ENCODE results near the gene PAFAH1B1. TPM values are rescaled to one million over a fixed set of nuclear protein-coding genes. Genes with fewer than 3 reads are reported as not detected.
A peak's percentile ranks its signal among the peaks of the same experiment; 100 is the strongest.

Gene PAFAH1B1
- total and polyA plus RNA-seq, 2 experiments from 2014 or later: 69.9 to 71.7 TPM

DNA sequence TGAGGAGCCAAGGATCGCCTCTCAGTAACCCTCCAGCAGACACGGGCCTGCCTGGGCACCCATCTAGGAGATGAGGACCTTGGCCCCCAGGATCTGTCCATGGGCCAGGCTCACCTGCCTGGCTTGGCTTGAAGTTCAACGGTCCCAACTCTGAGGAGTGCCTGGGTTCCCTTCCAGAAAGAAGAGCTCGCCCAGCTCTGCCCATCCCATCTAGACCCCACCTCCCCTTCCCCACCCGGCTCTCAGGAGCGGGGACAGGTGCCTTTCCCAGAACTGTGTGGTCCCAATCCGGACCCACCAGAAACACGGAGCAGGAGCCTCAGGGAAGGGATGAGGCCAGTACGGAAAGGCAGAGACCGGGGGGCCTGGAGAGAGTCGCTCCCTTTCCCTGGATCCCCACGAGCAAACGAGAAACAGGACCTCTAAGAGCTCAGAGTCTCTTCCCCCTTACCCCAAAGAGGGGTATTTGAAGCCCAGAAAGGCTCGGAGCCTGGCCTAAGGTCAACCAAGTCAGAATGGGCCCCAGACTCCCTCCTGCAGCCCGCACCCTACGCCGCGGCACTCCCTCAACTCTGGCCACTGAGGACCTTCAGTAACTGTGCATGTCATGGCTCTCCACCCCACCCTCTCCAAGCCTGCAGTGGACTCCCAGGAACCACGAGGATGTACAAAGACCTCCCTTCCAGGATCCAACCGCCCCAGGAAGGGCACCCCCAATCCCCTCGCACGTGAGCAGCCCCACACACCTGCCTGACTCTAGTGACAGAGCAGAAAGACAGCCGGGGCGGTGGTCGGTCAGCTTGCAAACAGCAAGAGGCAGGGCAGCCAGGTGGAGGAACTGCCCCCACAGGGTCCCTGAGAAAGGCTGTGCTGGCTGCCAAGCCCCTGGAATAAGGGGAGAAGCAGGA, 112.7 kb downstream of the PAFAH1B1 start:
- no peak for DNase-seq (ENCODE audit: low spot score)
- Mint-ChIP-seq H3K36me3 (ENCODE audit: low read depth) (peaks cover 19% of the 10 kb centered on the region), H3K9me3 (no peaks in the 10 kb centered on the region), H3K4me1 (peaks cover 42% of the 10 kb centered on the region), H3K4me3 (no peak overlapping the region), H3K27ac (no peak overlapping the region), H3K27me3 (ENCODE audit: insufficient read depth, low read depth, poor library complexity) (peaks cover 19% of the 10 kb centered on the region)
- Histone ChIP-seq H3K79me2 (replicated peaks; ENCODE audit: insufficient read depth) (peaks cover 58% of the 10 kb centered on the region), H3K9me2 (ENCODE audit: insufficient read depth) (no peaks in the 10 kb centered on the region), H3K4me3 (no peak overlapping the region), H3K36me3 (ENCODE audit: insufficient read depth) (no peaks in the 10 kb centered on the region), H3K4me2 (no peak overlapping the region), H3K27ac (ENCODE audit: low read depth) (0 out of 2 replicates have a peak overlapping the region, but pooled peaks have one; percentile 50), H2AFZ (no peak overlapping the region), H3K27me3 (ENCODE audit: insufficient read depth) (peaks cover 10% of the 10 kb centered on the region; the same call in 1 of the 2 replicates), H4K20me1 (replicated peaks; ENCODE audit: insufficient read depth) (peaks cover 10% of the 10 kb centered on the region), H3F3A (replicated peaks; ENCODE audit: low read depth) (peaks cover 9% of the 10 kb centered on the region; the same call in 1 of the 2 replicates), H3K4me1 (ENCODE audit: insufficient read depth) (peaks cover 26% of the 10 kb centered on the region)
- TF ChIP-seq EZH2 (IDR thresholded peaks at IDR 0.05; ENCODE audit: low read depth, unreplicated experiment) (no peak), STAT1 (IDR thresholded peaks at IDR 0.05; ENCODE audit: unreplicated experiment) (no peak), ZNF114 (CRISPR knock-in tag; IDR thresholded peaks at IDR 0.05) (no peak), NANOG (IDR thresholded peaks at IDR 0.05; ENCODE audit: borderline replicate concordance) (no peak), ZNF331 (CRISPR knock-in tag; IDR thresholded peaks at IDR 0.05; ENCODE audit: low read depth) (no peak), CREB1 (CRISPR knock-in tag; IDR thresholded peaks at IDR 0.05; ENCODE audit: low read depth) (no peak), JUNB (IDR thresholded peaks at IDR 0.05; ENCODE audit: unreplicated experiment) (no peak), POLR2AphosphoS5 (IDR thresholded peaks at IDR 0.05; ENCODE audit: low read depth) (no peak)
- TF ChIP-seq, protein P1, sequence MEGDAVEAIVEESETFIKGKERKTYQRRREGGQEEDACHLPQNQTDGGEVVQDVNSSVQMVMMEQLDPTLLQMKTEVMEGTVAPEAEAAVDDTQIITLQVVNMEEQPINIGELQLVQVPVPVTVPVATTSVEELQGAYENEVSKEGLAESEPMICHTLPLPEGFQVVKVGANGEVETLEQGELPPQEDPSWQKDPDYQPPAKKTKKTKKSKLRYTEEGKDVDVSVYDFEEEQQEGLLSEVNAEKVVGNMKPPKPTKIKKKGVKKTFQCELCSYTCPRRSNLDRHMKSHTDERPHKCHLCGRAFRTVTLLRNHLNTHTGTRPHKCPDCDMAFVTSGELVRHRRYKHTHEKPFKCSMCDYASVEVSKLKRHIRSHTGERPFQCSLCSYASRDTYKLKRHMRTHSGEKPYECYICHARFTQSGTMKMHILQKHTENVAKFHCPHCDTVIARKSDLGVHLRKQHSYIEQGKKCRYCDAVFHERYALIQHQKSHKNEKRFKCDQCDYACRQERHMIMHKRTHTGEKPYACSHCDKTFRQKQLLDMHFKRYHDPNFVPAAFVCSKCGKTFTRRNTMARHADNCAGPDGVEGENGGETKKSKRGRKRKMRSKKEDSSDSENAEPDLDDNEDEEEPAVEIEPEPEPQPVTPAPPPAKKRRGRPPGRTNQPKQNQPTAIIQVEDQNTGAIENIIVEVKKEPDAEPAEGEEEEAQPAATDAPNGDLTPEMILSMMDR (conservative IDR thresholded peaks at IDR 0.05; ENCODE audit: low read depth in 2 of 2): no peak
- TF ChIP-seq, protein P2, sequence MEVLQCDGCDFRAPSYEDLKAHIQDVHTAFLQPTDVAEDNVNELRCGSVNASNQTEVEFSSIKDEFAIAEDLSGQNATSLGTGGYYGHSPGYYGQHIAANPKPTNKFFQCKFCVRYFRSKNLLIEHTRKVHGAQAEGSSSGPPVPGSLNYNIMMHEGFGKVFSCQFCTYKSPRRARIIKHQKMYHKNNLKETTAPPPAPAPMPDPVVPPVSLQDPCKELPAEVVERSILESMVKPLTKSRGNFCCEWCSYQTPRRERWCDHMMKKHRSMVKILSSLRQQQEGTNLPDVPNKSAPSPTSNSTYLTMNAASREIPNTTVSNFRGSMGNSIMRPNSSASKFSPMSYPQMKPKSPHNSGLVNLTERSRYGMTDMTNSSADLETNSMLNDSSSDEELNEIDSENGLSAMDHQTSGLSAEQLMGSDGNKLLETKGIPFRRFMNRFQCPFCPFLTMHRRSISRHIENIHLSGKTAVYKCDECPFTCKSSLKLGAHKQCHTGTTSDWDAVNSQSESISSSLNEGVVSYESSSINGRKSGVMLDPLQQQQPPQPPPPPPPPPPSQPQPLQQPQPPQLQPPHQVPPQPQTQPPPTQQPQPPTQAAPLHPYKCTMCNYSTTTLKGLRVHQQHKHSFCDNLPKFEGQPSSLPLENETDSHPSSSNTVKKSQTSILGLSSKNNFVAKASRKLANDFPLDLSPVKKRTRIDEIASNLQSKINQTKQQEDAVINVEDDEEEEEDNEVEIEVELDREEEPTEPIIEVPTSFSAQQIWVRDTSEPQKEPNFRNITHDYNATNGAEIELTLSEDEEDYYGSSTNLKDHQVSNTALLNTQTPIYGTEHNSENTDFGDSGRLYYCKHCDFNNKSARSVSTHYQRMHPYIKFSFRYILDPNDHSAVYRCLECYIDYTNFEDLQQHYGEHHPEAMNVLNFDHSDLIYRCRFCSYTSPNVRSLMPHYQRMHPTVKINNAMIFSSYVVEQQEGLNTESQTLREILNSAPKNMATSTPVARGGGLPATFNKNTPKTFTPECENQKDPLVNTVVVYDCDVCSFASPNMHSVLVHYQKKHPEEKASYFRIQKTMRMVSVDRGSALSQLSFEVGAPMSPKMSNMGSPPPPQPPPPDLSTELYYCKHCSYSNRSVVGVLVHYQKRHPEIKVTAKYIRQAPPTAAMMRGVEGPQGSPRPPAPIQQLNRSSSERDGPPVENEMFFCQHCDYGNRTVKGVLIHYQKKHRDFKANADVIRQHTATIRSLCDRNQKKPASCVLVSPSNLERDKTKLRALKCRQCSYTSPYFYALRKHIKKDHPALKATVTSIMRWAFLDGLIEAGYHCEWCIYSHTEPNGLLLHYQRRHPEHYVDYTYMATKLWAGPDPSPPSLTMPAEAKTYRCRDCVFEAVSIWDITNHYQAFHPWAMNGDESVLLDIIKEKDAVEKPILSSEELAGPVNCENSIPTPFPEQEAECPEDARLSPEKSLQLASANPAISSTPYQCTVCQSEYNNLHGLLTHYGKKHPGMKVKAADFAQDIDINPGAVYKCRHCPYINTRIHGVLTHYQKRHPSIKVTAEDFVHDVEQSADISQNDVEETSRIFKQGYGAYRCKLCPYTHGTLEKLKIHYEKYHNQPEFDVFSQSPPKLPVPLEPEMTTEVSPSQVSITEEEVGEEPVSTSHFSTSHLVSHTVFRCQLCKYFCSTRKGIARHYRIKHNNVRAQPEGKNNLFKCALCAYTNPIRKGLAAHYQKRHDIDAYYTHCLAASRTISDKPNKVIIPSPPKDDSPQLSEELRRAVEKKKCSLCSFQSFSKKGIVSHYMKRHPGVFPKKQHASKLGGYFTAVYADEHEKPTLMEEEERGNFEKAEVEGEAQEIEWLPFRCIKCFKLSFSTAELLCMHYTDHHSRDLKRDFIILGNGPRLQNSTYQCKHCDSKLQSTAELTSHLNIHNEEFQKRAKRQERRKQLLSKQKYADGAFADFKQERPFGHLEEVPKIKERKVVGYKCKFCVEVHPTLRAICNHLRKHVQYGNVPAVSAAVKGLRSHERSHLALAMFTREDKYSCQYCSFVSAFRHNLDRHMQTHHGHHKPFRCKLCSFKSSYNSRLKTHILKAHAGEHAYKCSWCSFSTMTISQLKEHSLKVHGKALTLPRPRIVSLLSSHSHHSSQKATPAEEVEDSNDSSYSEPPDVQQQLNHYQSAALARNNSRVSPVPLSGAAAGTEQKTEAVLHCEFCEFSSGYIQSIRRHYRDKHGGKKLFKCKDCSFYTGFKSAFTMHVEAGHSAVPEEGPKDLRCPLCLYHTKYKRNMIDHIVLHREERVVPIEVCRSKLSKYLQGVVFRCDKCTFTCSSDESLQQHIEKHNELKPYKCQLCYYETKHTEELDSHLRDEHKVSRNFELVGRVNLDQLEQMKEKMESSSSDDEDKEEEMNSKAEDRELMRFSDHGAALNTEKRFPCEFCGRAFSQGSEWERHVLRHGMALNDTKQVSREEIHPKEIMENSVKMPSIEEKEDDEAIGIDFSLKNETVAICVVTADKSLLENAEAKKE (CRISPR knock-in tag; IDR thresholded peaks at IDR 0.05): no peak
- TF ChIP-seq, protein P3, sequence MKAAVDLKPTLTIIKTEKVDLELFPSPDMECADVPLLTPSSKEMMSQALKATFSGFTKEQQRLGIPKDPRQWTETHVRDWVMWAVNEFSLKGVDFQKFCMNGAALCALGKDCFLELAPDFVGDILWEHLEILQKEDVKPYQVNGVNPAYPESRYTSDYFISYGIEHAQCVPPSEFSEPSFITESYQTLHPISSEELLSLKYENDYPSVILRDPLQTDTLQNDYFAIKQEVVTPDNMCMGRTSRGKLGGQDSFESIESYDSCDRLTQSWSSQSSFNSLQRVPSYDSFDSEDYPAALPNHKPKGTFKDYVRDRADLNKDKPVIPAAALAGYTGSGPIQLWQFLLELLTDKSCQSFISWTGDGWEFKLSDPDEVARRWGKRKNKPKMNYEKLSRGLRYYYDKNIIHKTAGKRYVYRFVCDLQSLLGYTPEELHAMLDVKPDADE (IDR thresholded peaks at IDR 0.05): no peak
- TF ChIP-seq, protein P4, sequence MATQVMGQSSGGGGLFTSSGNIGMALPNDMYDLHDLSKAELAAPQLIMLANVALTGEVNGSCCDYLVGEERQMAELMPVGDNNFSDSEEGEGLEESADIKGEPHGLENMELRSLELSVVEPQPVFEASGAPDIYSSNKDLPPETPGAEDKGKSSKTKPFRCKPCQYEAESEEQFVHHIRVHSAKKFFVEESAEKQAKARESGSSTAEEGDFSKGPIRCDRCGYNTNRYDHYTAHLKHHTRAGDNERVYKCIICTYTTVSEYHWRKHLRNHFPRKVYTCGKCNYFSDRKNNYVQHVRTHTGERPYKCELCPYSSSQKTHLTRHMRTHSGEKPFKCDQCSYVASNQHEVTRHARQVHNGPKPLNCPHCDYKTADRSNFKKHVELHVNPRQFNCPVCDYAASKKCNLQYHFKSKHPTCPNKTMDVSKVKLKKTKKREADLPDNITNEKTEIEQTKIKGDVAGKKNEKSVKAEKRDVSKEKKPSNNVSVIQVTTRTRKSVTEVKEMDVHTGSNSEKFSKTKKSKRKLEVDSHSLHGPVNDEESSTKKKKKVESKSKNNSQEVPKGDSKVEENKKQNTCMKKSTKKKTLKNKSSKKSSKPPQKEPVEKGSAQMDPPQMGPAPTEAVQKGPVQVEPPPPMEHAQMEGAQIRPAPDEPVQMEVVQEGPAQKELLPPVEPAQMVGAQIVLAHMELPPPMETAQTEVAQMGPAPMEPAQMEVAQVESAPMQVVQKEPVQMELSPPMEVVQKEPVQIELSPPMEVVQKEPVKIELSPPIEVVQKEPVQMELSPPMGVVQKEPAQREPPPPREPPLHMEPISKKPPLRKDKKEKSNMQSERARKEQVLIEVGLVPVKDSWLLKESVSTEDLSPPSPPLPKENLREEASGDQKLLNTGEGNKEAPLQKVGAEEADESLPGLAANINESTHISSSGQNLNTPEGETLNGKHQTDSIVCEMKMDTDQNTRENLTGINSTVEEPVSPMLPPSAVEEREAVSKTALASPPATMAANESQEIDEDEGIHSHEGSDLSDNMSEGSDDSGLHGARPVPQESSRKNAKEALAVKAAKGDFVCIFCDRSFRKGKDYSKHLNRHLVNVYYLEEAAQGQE (IDR thresholded peaks at IDR 0.05; ENCODE audit: unreplicated experiment): no peak
- ATAC-seq: no peak

Measured in GM23338 (cell line).